GM21390 (cell line): Measurements from ENCODE around the gene GUCY2C.
"Not testable (repeated sequence)": the region's sequence is repeated elsewhere in the genome, so short reads cannot be mapped to it uniquely, and the experiment has no call there.

ENCODE experiments used
- ATAC-seq: cut with Tn5 transposase; IDR thresholded peaks from one replicate; pipeline ENCODE4 v1.9.1; 2021; ENCODE audit not compliant: unreplicated experiment

The GUCY2C gene

GRCh38 chr12:14682231-14682630, 14.2 kb downstream of the GUCY2C start:
- not testable (repeated sequence) for ATAC-seq

DNA sequence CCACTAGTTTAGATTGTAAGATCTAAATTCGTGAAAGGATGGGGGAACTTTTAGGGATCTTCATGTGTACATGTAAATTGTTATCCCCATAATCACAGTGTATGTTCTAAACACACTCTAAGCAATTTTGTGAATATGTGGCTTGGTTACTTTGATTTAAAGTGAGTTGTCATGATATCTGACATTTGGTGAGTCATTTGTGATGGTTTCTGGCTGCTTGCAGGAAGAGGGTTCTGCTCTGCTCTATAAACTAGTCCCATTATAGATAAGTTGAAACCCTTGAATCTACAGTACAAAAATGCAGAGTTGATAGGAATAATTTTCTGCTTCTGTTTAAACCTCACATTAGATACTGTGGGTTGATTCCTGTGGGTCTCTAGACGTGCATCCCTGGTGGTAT, 14.8 kb downstream of the GUCY2C start:
- ATAC-seq = no peak

- no peak for ATAC-seq
These were observed 15.2 kb downstream of the GUCY2C start for GRCh38 chr12:14681190-14681589.

- no peak for ATAC-seq
These were observed 17.8 kb downstream of the GUCY2C start for GRCh38 chr12:14678547-14679150.

DNA sequence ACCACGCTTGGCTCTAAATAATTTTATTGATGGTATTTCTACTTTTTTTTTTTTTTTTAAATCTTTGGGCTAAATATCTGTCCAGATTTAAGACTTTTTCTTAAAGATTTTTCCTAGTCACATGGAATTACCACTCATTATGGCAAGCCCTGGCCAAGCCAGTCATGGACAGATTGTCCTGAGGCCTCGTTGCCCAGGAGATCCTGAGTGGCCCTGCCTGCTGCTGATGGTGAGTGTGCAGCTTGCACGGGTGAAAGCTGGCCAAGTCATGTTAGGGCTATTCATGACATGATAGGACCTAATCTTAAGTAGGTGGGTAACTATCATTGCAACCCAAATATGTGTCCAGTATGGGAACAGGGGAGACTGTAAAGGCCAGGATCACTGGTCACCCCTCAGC, 27.8 kb downstream of the GUCY2C start:
- no peak for ATAC-seq

- ATAC-seq = no peak
These were observed 30.7 kb downstream of the GUCY2C start for GRCh38 chr12:14665354-14666348.

- no peak for ATAC-seq
These were observed 31.9 kb downstream of the GUCY2C start for GRCh38 chr12:14664434-14665023.

DNA sequence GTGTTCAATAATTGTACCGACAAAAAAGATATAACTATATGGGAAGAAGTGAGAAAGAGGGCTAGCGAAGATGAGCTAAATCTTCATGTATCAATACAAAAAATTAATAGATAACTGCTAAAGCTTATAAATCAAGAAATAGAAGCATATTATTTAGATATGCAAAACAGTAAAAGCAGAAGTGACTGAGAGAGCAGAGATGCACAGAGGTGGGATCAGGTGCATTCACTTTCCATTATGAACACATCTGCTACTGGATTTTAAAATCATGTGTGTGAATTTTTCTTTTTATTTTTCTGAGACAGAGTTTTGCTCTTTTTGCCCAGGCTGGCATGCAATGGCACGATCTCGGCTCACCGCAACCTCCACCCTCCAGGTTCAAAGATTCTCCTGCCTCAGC, 33.4 kb downstream of the GUCY2C start:
- ATAC-seq = no peak

DNA sequence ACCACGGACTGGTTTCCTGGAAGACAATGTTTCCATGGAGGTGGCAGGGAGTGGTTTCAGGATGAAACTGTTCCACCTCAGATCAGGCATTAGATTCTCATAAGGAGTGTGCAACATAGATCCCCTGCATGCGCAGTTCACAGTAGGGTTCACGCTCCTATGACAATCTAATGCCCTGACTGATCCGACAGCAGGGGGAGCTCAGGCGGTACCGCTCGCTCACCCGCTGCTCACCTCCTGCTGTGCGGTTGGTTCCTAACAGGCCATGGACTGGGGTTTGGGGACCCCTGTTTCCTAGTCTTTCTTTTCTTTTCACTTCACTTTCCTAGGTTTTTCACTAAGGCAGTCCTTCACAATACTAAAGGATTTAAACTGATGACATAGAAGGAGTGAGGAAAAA, 39.6 kb downstream of the GUCY2C start:
- ATAC-seq = no peak

DNA sequence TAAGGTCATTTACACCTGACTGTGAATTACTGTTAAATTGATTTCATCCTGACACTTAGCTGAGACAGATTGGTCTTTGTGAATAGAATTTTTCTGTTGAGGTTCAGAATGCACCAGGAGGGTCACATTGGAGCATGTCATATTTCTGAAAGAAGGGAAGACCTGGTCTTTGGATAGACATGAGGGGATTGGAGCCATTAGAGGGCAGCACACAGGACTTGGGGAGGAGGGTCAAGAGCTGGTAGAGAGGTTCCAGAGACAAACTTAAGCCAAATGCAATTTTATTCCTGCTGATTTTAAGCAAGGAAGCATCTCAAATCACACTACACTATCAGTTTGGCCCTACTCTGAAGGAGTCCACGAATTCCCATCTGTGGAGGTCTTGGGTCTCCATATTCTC, 41.1 kb downstream of the GUCY2C start:
- no peak for ATAC-seq

GRCh38 chr12:14654842-14655241, 41.6 kb downstream of the GUCY2C start:
- no peak for ATAC-seq

- ATAC-seq = no peak
These were observed 42.0 kb downstream of the GUCY2C start for GRCh38 chr12:14654416-14654815.

GRCh38 chr12:14652483-14652882, 43.9 kb downstream of the GUCY2C start:
- no peak for ATAC-seq

GRCh38 chr12:14651371-14651770, 45.0 kb downstream of the GUCY2C start:
- no peak for ATAC-seq

- ATAC-seq = no peak
These were observed 45.6 kb downstream of the GUCY2C start for GRCh38 chr12:14650789-14651188.

- no peak for ATAC-seq
These were observed 49.2 kb downstream of the GUCY2C start for GRCh38 chr12:14647028-14647750.

DNA sequence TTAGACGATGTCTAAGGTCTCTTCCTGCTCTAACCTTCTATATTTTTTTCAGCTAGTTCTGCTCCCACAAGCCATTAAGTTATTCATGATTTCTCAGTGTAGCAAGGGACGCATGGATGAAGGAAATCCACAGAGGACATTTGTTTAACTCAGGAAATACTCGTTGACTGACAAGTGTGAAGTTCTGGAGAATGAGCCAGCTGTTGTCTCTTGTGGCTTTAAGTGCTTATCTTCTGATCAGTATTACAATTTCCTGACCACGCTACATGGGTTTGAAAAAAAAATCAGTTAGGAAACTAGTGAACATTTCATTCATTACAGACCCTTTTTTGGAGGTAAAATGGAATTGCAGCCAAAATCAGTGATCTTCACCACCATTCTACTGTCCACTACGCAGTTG, 53.1 kb downstream of the GUCY2C start:
- ATAC-seq = no peak

DNA sequence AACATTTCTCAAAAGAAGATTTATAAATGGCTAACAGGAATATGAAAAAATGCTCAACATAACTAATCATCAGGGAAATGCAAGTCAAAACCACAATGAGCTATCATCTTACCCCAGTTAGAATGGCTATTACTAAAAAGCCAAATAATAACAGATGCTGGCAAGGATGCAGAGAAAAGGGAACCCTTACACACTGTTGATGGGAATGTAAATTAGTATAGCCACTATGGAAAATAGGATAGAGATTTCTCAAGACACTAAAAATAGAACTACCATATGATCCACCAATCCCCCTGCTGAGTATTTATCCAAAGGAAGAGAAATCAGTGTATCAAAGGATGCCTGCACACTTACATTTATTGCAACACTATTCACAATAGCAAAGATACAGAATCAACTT, 58.3 kb downstream of the GUCY2C start:
- no peak for ATAC-seq

DNA sequence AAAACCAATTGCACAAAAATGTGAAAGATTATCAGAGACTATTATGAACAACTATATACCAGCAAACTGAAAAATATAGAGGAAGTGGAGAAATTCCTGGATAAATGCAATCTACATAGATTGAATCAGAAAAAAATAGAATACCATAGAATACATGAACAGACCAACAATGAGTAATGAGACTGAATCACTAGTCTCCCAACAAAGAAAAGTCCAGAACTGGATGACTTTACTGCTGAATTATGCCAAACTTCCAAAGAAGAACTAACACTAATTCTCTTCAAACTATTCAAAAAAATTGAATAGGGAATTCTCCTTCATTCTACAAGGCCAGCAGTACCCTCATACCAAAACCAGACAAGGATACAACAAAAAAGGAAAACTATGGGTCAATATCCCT, 60.6 kb downstream of the GUCY2C start:
- ATAC-seq = no peak

DNA sequence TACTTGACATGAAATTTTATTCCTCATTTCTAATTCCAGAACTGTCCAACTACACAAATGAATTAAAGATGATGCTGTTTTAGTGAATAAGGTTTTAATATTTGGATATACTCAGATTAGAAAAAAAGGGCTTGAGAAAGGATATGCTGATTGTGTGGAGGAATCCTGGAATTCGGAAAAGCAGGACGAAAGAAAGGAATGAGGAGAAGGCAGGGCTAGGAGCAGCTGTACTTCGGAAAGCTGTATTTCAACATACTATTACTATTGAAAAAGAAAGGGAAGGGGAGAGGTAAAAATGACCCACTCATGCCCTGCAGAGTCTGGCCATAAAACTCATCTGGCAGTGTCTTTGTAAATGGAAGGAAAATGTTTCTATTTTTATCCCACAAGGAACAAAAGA, 65.6 kb downstream of the GUCY2C start:
- ATAC-seq = no peak
